Measurements from ENCODE around the gene SBSN.

DNA sequence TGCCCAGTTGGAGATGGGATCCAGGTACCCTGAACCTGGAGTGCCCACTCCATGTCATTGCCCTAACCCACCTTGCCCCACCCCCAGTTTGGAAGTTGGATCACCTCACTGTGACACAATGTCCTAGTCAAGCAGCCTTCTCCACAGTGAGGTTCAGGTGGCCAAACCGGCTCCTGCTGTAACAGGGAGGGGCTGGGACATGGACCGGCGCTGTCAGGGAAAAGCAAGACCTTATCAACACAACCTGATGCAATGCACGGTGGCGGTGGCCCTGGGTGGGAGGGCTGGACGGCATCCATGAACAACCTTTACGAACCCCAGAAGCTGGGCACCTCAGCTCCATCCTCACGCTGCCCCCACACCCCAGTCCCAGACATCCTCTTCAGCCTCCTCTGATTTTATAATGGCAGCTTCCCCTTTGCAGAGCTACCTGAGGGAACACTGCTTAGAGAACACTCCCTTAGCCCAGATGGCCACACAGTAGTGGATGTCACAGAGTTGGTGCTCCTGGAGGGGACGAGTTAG, 36.2 kb downstream of the SBSN start:
- TF ChIP-seq, protein P1, sequence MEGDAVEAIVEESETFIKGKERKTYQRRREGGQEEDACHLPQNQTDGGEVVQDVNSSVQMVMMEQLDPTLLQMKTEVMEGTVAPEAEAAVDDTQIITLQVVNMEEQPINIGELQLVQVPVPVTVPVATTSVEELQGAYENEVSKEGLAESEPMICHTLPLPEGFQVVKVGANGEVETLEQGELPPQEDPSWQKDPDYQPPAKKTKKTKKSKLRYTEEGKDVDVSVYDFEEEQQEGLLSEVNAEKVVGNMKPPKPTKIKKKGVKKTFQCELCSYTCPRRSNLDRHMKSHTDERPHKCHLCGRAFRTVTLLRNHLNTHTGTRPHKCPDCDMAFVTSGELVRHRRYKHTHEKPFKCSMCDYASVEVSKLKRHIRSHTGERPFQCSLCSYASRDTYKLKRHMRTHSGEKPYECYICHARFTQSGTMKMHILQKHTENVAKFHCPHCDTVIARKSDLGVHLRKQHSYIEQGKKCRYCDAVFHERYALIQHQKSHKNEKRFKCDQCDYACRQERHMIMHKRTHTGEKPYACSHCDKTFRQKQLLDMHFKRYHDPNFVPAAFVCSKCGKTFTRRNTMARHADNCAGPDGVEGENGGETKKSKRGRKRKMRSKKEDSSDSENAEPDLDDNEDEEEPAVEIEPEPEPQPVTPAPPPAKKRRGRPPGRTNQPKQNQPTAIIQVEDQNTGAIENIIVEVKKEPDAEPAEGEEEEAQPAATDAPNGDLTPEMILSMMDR (IDR thresholded peaks at IDR 0.05; ENCODE audit: insufficient read depth, low read depth, low read length), result no peak
- no peak for TF ChIP-seq EZH2 (IDR thresholded peaks at IDR 0.05; ENCODE audit: insufficient read depth, low read length)
